B cell (primary cell): ENCODE measurements around the gene CTCF. TPM values are rescaled to one million over a fixed set of nuclear protein-coding genes. Genes with fewer than 3 reads are reported as not detected.
A peak's percentile ranks its signal among the peaks of the same experiment; 100 is the strongest.

ENCODE experiments used
- ATAC-seq: fragments of 200-7000 bp; cut with Tn5 transposase; one replicate; pipeline ENCODE4 v1.10.0; 2021; ENCODE audit warnings: low read depth, mild to moderate bottlenecking, moderate number of reproducible peaks, moderate library complexity
- CTCF ChIA-PET: fragments of 350-600 bp; sonication (Branson Sonifier 250); formaldehyde crosslinking; loops from one replicate; lab custom pipeline; 2021; ENCODE audit warnings: antibody characterized with exemption, inconsistent platforms; lab: Charles Lee
- POLR2A ChIA-PET: fragments of 350-600 bp; sonication (Branson Sonifier 250); formaldehyde crosslinking; loops from one replicate; lab custom pipeline; 2021; ENCODE audit warnings: antibody characterized with exemption; lab: Charles Lee
- DNase-seq: peaks from one replicate; pipeline ENCODE4 v3.0.0; 2013
- H2AFZ ChIP-seq: 2 replicates; pipeline ENCODE4 v1.6.1; 2012; ENCODE audit warnings: mild to moderate bottlenecking, low read depth, low read length; ENCODE audit not compliant: insufficient read depth, poor library complexity, severe bottlenecking
- H3K27ac ChIP-seq, 2 donors: 1 replicate in 1 of 2; 2 replicates in 1 of 2; pipeline ENCODE4 v1.5.1; 2012 to 2013; ENCODE audit warnings: low read length in 2 of 2, mild to moderate bottlenecking in 2 of 2, moderate library complexity in 1 of 2
- H3K27me3 ChIP-seq, 4 experiments: fragments of 200-600 bp in 1 of 4; sonication (generic) in 1 of 4; replicated peaks in 1 of 4; 1 replicate in 2 of 4; 2 replicates in 2 of 4; pipeline versions ENCODE4 v1.6.1 to v1.7.0; 2013 to 2016; ENCODE audit warnings: low read length in 3 of 4, mild to moderate bottlenecking in 2 of 4, mixed read lengths in 1 of 4, moderate library complexity in 1 of 4; ENCODE audit not compliant: insufficient read depth in 4 of 4, control insufficient read depth in 3 of 4; ENCODE audit errors: control extremely low read depth in 1 of 4
- H3K36me3 ChIP-seq, 2 experiments: replicated peaks in 1 of 2; 1 replicate in 1 of 2; 2 replicates in 1 of 2; pipeline versions ENCODE4 v1.6.1 to v1.7.1; 2013; ENCODE audit warnings: low read length in 1 of 2; ENCODE audit not compliant: insufficient read depth in 2 of 2, control insufficient read depth in 1 of 2; ENCODE audit errors: control extremely low read depth in 1 of 2, extremely low read depth in 1 of 2
- H3K4me1 ChIP-seq, 2 donors: fragments of 200-600 bp in 1 of 2; sonication (generic) in 1 of 2; 1 replicate in 1 of 2; 2 replicates in 1 of 2; pipeline versions ENCODE4 v1.5.1 to v1.6.1; 2013 to 2017; ENCODE audit warnings: low read length in 2 of 2; ENCODE audit not compliant: control insufficient read depth in 2 of 2, insufficient read depth in 2 of 2
- H3K4me2 ChIP-seq: replicated peaks from 2 replicates; pipeline ENCODE3; 2012; ENCODE audit warnings: mild to moderate bottlenecking, low read depth, low read length; ENCODE audit not compliant: poor library complexity, severe bottlenecking
- H3K4me3 ChIP-seq, 5 experiments: fragments of 200-600 bp in 1 of 5; sonication (generic) in 1 of 5; 1 replicate in 3 of 5; 2 replicates in 2 of 5; pipeline versions ENCODE4 v1.5.1 to v1.7.0; 2011 to 2016; ENCODE audit warnings: low read length in 4 of 5, mild to moderate bottlenecking in 4 of 5, low read depth in 2 of 5, control low read depth in 1 of 5, moderate library complexity in 1 of 5; ENCODE audit not compliant: insufficient read depth in 1 of 5; ENCODE audit errors: control extremely low read depth in 1 of 5, extremely low read depth in 1 of 5
- H3K79me2 ChIP-seq: fragments of 200-600 bp; sonication (generic); one replicate; pipeline ENCODE4 v1.6.0; 2016; ENCODE audit warnings: low read length; ENCODE audit not compliant: control insufficient read depth, insufficient read depth
- H3K9ac ChIP-seq: fragments of 200-600 bp; sonication (generic); 2 replicates; pipeline ENCODE4 v1.6.1; 2017; ENCODE audit warnings: mild to moderate bottlenecking, low read length, moderate library complexity
- H3K9me3 ChIP-seq, 3 donors: one replicate each; pipeline versions ENCODE4 v1.6.1 to v1.7.1; 2013; ENCODE audit warnings: low read length in 2 of 3; ENCODE audit not compliant: control insufficient read depth in 2 of 3, insufficient read depth in 1 of 3; ENCODE audit errors: control extremely low read depth in 1 of 3
- H4K20me1 ChIP-seq: 2 replicates; pipeline ENCODE4 v1.6.0; 2012; ENCODE audit warnings: mild to moderate bottlenecking, low read length; ENCODE audit not compliant: insufficient read depth, control insufficient read depth, poor library complexity, severe bottlenecking
- H3K27ac Mint-ChIP-seq: one replicate; pipeline ENCODE4 v1.8.0; 2021; ENCODE audit warnings: mixed read lengths
- H3K27me3 Mint-ChIP-seq: one replicate; pipeline ENCODE4 v1.8.0; 2021; ENCODE audit warnings: mixed read lengths
- H3K4me1 Mint-ChIP-seq: one replicate; pipeline ENCODE4 v1.8.0; 2021; ENCODE audit warnings: mixed read lengths
- H3K4me3 Mint-ChIP-seq: one replicate; pipeline ENCODE4 v1.8.0; 2021; ENCODE audit warnings: mixed read lengths
- H3K9me3 Mint-ChIP-seq: one replicate; pipeline ENCODE4 v1.8.0; 2022; ENCODE audit warnings: mixed read lengths; ENCODE audit not compliant: insufficient read depth
- CTCF ChIP-seq: fragments of 200-600 bp; IDR thresholded peaks from one replicate; pipeline ENCODE4 v1.8.0; 2022; ENCODE audit warnings: antibody characterized with exemption, mild to moderate bottlenecking
- EZH2 ChIP-seq: IDR thresholded peaks from 2 replicates; pipeline ENCODE4 v1.6.1; 2012; ENCODE audit warnings: borderline replicate concordance, low read depth, mild to moderate bottlenecking, moderate library complexity, low read length; ENCODE audit not compliant: insufficient read depth, poor library complexity, severe bottlenecking
- WGBS: methylation state at CpG from one replicate; pipeline ENCODE4 v1.1.5; 2013; ENCODE audit warnings: missing lambda C conversion rate; ENCODE audit not compliant: insufficient coverage; 5-methylcytosine and 5-hydroxymethylcytosine counted together
- intact Hi-C: fragments of 100-400 bp; cut with micrococcal nuclease; formaldehyde crosslinking; loops from one replicate; pipeline ENCODE4 v1.10.0; 2022
- polyA plus RNA-seq: library from polyadenylated mRNA; depleted of rRNA; stranded (reverse); fragments of >200 nt; gene quantifications from 2 replicates; pipeline ENCODE4 v1.2.3, GENCODE V29; 2012
- total RNA-seq, 2 donors: library from RNA; stranded (reverse); fragments of 120-200 nt in 1 of 2; gene quantifications; 1 replicate in 1 of 2; 2 replicates in 1 of 2; pipeline versions ENCODE4 v1.2.3 to v1.2.4, GENCODE V29; 2013 to 2022

The CTCF gene
- total and polyA plus RNA-seq, 2 donors (not counting 1 experiment from before 2014, with no cell fraction given) = 42.7 to 78.4 TPM

- no peak for DNase-seq
- no peak for ATAC-seq
- H3K27ac Mint-ChIP-seq = peak overlapping the region; percentile 81
- Histone ChIP-seq H3K4me3 (no peak overlapping the region), H3K27me3 (no peaks in the 10 kb centered on the region), H2AFZ (no peak overlapping the region), H3K4me2 (peak overlapping the region; percentile 17), H3K4me1 (peaks cover 65 to 80% of the 10 kb centered on the region in 2 donors), H4K20me1 (peaks cover 70% of the 10 kb centered on the region), H3K79me2 (peaks cover 12% of the 10 kb centered on the region), H3K36me3 (peaks cover 3 to 80% of the 10 kb centered on the region in 2 experiments), H3K9ac (no peak overlapping the region), H3K9me3 (peaks cover 0 to 3% (median 0%) of the 10 kb centered on the region in 3 donors), H3K27ac (peak overlapping the region in 1 of 2 donors; percentile 28)
- POLR2A ChIA-PET = interaction anchor here (0.5 to 6.2 kb wide), 3 partner anchors 13 to 101 kb away, joined by 5 to 83 read pairs (median 50); partner anchors contain the start of genes CARMIL2 and RIPOR1
- CTCF ChIA-PET = interaction anchor here (1.4 to 13.5 kb wide), 9 partner anchors 10 to 124 kb away, joined by 4 to 407 read pairs (median 8); partner anchors contain the start of genes ATP6V0D1, CARMIL2, CTCF and RIPOR1
- no peaks in the 10 kb centered on the region for H3K9me3 Mint-ChIP-seq
- TF ChIP-seq EZH2 (no peak), CTCF (no peak)
- intact Hi-C loops = loop anchor here (10.0 kb wide), 1 partner anchor 541 kb away; the partner anchor contains the start of gene NFATC3
- H3K27me3 Mint-ChIP-seq = no peaks in the 10 kb centered on the region
- WGBS = 94% methylated on average over 6 of the region's 6 CpGs
- peaks cover 87% of the 10 kb centered on the region for H3K4me1 Mint-ChIP-seq
- H3K4me3 Mint-ChIP-seq = no peak overlapping the region
These were observed 18.7 kb upstream of the CTCF start for GRCh38 chr16:67543582-67543981.

- intact Hi-C loops = loop anchor here (10.0 kb wide), 1 partner anchor 540 kb away; the partner anchor contains the start of gene NFATC3
- Mint-ChIP-seq H3K27ac (peak overlapping the region; percentile 81), H3K4me1 (peaks cover 87% of the 10 kb centered on the region), H3K27me3 (no peaks in the 10 kb centered on the region), H3K9me3 (no peaks in the 10 kb centered on the region), H3K4me3 (no peak overlapping the region)
- DNase-seq (no peak), ATAC-seq (no peak)
- Histone ChIP-seq H3K36me3 (peaks cover 3 to 83% of the 10 kb centered on the region in 2 experiments), H3K4me1 (peaks cover 66 to 80% of the 10 kb centered on the region in 2 donors), H3K79me2 (peaks cover 8% of the 10 kb centered on the region), H3K4me3 (no peak overlapping the region), H3K9ac (no peak overlapping the region), H2AFZ (no peak overlapping the region), H3K27ac (peak overlapping the region in 1 of 2 donors; percentile 28), H3K4me2 (peak overlapping the region; percentile 38), H4K20me1 (peaks cover 62% of the 10 kb centered on the region), H3K27me3 (no peaks in the 10 kb centered on the region), H3K9me3 (peaks cover 0 to 3% (median 0%) of the 10 kb centered on the region in 3 donors)
- 89% methylated on average over 13 of the region's 13 CpGs for WGBS
- POLR2A ChIA-PET = interaction anchor here (0.8 to 7.3 kb wide), 4 partner anchors 14 to 100 kb away, joined by 3 to 166 read pairs (median 66); partner anchors contain the start of genes CARMIL2, CTCF and RIPOR1
- CTCF ChIA-PET = interaction anchor here (0.7 to 13.5 kb wide), 14 partner anchors 11 to 123 kb away, joined by 3 to 407 read pairs (median 6); partner anchors contain the start of genes ATP6V0D1, CARMIL2, CTCF and RIPOR1
- TF ChIP-seq EZH2 (no peak), CTCF (no peak)
These were observed 17.9 kb upstream of the CTCF start for GRCh38 chr16:67544329-67544841.
